ENCODE results near the gene EGLN1.

DNA sequence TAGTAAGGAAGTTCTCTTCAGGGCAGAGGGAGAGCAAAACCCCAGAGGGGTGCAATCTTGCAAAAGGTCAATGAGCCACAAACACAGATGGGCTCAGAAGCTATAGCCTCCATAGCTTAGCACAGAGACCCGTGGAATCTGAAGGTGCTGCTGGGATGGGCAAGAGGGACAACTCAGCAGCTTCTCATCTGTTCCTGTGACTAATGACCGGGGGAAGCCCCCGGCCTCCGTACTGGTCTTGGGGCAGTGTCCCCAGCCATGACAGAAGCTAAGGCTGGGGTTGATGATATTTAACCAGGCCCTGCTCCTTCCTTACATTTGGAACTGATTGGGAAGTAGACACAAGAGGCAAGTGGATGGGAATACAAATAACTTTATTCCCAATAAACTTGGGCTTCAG, 103.5 kb downstream of the EGLN1 start:
- no peak for TF ChIP-seq POLR2A (IDR thresholded peaks at IDR 0.05)
- TF ChIP-seq, protein P1, sequence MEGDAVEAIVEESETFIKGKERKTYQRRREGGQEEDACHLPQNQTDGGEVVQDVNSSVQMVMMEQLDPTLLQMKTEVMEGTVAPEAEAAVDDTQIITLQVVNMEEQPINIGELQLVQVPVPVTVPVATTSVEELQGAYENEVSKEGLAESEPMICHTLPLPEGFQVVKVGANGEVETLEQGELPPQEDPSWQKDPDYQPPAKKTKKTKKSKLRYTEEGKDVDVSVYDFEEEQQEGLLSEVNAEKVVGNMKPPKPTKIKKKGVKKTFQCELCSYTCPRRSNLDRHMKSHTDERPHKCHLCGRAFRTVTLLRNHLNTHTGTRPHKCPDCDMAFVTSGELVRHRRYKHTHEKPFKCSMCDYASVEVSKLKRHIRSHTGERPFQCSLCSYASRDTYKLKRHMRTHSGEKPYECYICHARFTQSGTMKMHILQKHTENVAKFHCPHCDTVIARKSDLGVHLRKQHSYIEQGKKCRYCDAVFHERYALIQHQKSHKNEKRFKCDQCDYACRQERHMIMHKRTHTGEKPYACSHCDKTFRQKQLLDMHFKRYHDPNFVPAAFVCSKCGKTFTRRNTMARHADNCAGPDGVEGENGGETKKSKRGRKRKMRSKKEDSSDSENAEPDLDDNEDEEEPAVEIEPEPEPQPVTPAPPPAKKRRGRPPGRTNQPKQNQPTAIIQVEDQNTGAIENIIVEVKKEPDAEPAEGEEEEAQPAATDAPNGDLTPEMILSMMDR (IDR thresholded peaks at IDR 0.05), result no peak
